Activated naive CD8-positive, alpha-beta T cell (primary cell): ENCODE data around the gene KAT7.
A peak's percentile ranks its signal among the peaks of the same experiment; 100 is the strongest.

Experiments used
- H3K27ac Mint-ChIP-seq: one replicate; pipeline ENCODE4 v1.8.0; 2021; ENCODE audit warnings: mixed read lengths
- H3K27me3 Mint-ChIP-seq: one replicate; pipeline ENCODE4 v1.8.0; 2021; ENCODE audit warnings: mixed read lengths
- H3K36me3 Mint-ChIP-seq: one replicate; pipeline ENCODE4 v1.8.0; 2021; ENCODE audit warnings: mixed read lengths
- H3K4me1 Mint-ChIP-seq: one replicate; pipeline ENCODE4 v1.8.0; 2021; ENCODE audit warnings: low read depth, mixed read lengths
- H3K4me3 Mint-ChIP-seq: one replicate; pipeline ENCODE4 v1.8.0; 2021; ENCODE audit warnings: mild to moderate bottlenecking, mixed read lengths
- H3K9me3 Mint-ChIP-seq: one replicate; pipeline ENCODE4 v1.8.0; 2021; ENCODE audit warnings: low read depth, mixed read lengths

The KAT7 gene

DNA sequence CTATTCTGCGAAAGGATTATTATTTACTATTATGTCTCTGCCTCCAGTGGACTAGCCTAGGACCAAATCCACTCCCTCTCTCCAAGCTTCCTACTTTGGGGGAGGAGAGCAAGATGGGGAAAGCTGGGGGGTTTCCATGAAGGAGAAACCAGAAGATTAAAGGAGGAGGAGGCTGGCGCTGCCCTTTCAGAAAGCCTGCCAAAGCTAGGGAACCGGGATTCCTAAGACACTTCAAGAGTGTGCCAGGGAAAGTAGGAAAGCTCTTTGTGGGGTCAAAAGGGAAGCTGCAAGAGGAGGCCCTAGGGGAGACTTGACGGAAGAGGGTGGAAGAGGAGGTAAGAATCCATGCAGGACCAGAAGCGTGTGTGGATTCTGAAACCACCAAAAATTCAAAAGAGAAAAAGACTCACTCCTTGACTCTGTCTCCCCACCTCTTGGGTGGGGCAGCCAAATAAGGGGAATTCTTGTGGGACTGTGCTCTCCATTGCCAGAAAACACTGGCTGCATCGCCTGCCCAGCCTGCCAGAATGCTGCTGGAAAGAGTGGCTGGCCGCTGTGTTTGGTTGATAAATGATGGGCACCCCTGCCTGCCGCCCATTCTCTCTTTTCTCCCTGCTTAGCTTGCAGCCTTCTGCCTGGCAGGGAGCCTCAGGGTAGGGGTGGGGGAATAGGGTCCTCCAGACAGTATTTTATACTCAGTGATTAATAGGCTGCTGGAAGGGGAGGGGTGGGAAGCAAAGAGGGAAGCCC lies 11.8 kb upstream of the KAT7 start:
- no peak overlapping the region for H3K4me3 Mint-ChIP-seq
- no peaks in the 10 kb centered on the region for H3K9me3 Mint-ChIP-seq
- H3K27me3 Mint-ChIP-seq = no peaks in the 10 kb centered on the region
- H3K4me1 Mint-ChIP-seq = no peaks in the 10 kb centered on the region
- no peak overlapping the region for H3K27ac Mint-ChIP-seq
- no peaks in the 10 kb centered on the region for H3K36me3 Mint-ChIP-seq

- Mint-ChIP-seq H3K9me3 (no peaks in the 10 kb centered on the region), H3K27ac (no peak overlapping the region), H3K36me3 (no peaks in the 10 kb centered on the region), H3K27me3 (no peaks in the 10 kb centered on the region), H3K4me1 (no peaks in the 10 kb centered on the region), H3K4me3 (no peak overlapping the region)
These were observed 10.9 kb upstream of the KAT7 start for GRCh38 chr17:49777563-49777962.

DNA sequence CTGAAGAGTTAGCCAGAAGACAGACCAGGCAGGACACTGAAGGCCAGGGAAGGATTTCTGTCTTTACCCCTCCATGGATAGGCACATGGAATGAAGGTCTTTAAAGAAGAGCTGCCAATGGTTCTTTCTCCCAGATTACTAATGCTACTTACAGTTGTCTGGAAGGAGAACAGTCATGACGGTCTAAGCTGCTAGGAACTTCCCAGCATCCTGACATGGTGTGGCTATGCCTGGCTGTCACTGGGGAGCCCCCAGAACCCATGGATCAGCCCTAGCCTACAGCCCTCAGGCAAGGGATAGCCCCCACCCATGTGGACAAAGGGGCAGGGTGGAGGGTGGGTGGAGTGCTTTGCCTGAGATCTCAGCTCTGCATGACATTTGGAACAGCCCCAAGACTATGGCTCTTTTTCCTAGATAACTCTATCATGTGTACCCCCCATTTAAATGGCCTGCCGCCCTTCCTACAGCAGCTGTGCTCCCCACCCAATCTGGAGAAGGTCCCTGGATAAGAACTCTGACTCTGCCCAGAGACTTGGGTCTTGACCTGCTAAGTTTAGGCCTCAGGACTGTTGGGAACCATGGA lies 9.2 kb upstream of the KAT7 start:
- no peaks in the 10 kb centered on the region for H3K27me3 Mint-ChIP-seq
- no peaks in the 10 kb centered on the region for H3K4me1 Mint-ChIP-seq
- H3K36me3 Mint-ChIP-seq = peaks cover 2% of the 10 kb centered on the region
- H3K4me3 Mint-ChIP-seq = no peak overlapping the region
- no peaks in the 10 kb centered on the region for H3K9me3 Mint-ChIP-seq
- H3K27ac Mint-ChIP-seq = no peak overlapping the region

DNA sequence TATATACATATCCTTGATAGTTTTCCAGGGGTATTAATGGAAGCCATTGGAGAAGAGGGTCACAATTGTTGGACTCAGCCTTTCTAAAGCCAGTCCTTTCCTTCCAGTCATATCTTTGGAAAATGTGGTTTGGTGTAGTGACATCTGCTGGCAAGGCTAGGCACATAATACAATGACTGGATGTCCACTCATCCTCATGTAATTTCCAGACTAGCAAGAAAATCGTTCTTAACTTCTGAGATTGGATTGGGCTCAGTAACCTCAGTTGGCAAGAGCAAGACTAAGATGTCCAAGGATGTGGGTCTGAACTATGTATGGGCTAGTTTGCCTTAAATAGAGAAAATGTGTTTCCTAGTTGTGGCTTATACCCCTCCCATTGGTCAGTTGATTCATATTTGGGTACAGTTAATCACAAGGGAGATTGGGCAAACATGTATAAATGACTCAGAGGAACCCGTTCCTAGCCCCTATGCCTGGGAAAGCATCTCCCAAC lies 8.7 kb upstream of the KAT7 start:
- Mint-ChIP-seq H3K9me3 (no peaks in the 10 kb centered on the region), H3K36me3 (peaks cover 2% of the 10 kb centered on the region), H3K4me1 (no peaks in the 10 kb centered on the region), H3K27me3 (no peaks in the 10 kb centered on the region), H3K4me3 (no peak overlapping the region), H3K27ac (no peak overlapping the region)

DNA sequence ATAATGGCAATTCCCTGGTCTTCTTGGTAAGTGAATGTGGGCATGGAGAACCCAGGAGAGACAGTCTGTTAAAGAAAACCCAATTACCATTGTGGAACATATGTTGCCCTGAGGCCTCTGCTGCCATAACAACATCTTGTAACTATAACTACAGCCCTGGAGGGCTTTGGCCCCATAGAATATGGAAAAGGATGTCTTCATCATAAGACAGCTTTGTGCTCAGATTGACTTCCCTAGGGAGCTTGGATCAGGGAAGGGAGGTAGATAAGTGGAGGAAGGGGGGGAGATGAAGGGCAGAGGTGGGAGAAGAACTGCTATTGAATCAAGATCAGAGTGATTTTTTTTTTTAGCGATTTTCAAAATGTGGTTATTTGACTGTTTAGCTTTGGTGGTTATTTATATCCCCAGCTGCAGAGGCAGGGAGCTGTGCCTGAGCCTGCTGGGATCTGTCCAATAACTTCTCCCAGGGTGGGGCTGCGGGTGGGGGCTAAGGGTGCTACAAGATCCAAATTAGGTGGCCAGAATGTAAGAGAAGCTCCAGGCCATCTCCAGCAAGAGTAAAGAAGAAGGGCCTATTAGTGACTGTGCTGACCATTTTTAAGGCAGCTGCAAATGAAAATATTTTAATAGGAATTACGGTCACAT lies 5.3 kb upstream of the KAT7 start:
- Mint-ChIP-seq H3K27ac (no peak overlapping the region), H3K9me3 (no peaks in the 10 kb centered on the region), H3K4me3 (no peak overlapping the region), H3K27me3 (no peaks in the 10 kb centered on the region), H3K36me3 (peaks cover 5% of the 10 kb centered on the region), H3K4me1 (peaks cover 15% of the 10 kb centered on the region)

GRCh38 chr17:49783791-49784190 lies 4.7 kb upstream of the KAT7 start:
- H3K4me1 Mint-ChIP-seq = peaks cover 16% of the 10 kb centered on the region
- no peaks in the 10 kb centered on the region for H3K27me3 Mint-ChIP-seq
- H3K4me3 Mint-ChIP-seq = no peak overlapping the region
- H3K36me3 Mint-ChIP-seq = peaks cover 5% of the 10 kb centered on the region
- H3K27ac Mint-ChIP-seq = no peak overlapping the region
- H3K9me3 Mint-ChIP-seq = no peaks in the 10 kb centered on the region

DNA sequence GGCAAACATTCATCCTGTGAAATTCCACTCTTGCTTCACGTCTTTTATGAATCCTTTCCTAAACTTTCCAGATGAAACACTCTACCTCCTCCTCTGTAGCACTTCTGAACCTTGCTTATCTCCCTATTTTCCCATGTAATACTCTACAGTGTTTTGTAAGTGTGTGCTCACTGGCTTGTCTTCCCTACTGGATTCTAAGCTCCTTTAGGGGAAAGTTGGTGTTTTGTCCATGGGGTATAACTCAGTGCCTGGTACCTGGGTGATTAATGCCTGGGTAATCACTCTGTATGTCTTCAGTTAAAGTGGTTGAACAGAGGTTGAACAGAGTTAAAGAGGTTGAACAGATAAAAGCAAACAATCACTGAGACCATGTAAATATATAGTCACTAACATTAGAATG lies 3.8 kb upstream of the KAT7 start:
- peaks cover 5% of the 10 kb centered on the region for H3K36me3 Mint-ChIP-seq
- H3K27ac Mint-ChIP-seq = no peak overlapping the region
- H3K27me3 Mint-ChIP-seq = no peaks in the 10 kb centered on the region
- H3K9me3 Mint-ChIP-seq = no peaks in the 10 kb centered on the region
- peaks cover 22% of the 10 kb centered on the region for H3K4me1 Mint-ChIP-seq
- H3K4me3 Mint-ChIP-seq = no peak overlapping the region

DNA sequence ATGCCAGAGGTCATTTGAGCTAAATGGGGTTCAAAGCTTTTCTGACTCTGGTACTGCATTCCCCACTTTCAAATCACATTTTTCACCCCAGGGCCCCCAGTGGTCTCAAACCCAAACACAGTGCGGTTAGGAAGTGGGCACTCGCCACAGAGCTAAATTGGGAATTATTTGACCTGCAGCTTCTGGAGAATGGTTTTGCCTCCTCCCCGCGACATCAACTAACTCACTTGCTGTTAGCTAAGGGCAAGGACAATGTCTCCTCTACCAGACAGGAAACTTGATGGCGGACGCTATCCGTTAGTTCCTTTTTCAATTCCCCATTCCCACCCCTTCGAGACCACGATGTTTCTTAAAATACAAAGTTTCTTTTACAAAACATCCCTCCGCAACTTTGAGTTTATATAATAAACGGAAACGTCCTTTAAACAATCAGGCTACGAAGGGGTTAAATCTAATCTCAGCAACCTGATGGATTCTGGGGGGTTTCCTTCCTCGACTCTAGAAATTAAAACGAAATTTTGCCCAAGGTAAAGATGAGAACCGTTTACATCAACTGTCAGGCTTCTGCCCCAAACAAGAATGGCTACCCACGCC lies 500 bp upstream of the KAT7 start:
- peaks cover 3% of the 10 kb centered on the region for H3K36me3 Mint-ChIP-seq
- peak overlapping the region; percentile 92 for H3K27ac Mint-ChIP-seq
- peaks cover 54% of the 10 kb centered on the region for H3K4me1 Mint-ChIP-seq
- no peaks in the 10 kb centered on the region for H3K27me3 Mint-ChIP-seq
- H3K9me3 Mint-ChIP-seq = no peaks in the 10 kb centered on the region
- peak overlapping the region; percentile 92 for H3K4me3 Mint-ChIP-seq

DNA sequence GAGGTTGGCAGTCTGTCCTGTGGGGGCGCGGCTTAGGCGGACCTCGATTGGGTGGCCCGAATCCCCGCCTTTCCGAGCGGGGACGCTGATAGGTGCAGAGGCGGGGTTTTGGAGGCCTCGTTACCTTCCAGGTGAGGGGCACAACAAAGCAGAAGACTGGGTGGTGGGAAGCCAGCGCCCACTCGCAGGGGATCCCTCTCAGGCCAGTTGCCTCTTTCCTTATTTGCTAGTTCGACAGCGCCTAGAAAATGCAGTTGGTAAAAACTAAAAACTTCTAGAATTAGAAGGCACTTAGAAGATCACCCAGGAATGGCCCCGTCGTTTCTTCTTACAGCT lies 730 bp downstream of the KAT7 start:
- Mint-ChIP-seq H3K9me3 (no peaks in the 10 kb centered on the region), H3K27me3 (no peaks in the 10 kb centered on the region), H3K4me1 (peaks cover 65% of the 10 kb centered on the region), H3K4me3 (peak overlapping the region; percentile 92), H3K36me3 (peaks cover 5% of the 10 kb centered on the region), H3K27ac (peak overlapping the region; percentile 92)

- H3K27ac Mint-ChIP-seq = no peak overlapping the region
These were observed 4.8 kb downstream of the KAT7 start for GRCh38 chr17:49793309-49793708.

DNA sequence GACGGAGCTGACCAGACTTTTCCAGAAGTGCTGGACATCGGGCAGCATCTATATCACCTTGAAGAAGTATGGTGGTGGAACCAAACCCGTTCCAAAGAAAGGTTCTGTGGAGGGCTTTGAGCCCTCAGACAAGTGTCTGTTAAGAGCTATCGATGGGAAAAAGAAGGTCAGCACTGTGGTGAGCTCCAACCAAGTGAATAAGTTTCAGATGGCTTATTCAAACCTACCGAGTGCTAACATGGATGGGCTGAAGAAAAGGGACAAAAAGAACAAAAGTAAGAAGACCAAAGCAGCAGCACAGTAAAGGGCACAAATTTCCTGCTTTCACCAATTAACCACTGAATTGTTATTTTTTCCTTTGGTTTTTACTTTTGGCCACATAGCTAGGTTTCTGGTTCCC lies 6.9 kb downstream of the KAT7 start:
- Mint-ChIP-seq H3K9me3 (no peaks in the 10 kb centered on the region), H3K27me3 (no peaks in the 10 kb centered on the region), H3K4me1 (peaks cover 77% of the 10 kb centered on the region), H3K27ac (peak overlapping the region; percentile 73), H3K4me3 (no peak overlapping the region), H3K36me3 (peaks cover 16% of the 10 kb centered on the region)

More at GRCh38 chr17:49793309-49793708, 4.8 kb downstream of the KAT7 start:
- H3K36me3 Mint-ChIP-seq = peaks cover 10% of the 10 kb centered on the region
- H3K27me3 Mint-ChIP-seq = no peaks in the 10 kb centered on the region
- H3K4me3 Mint-ChIP-seq = no peak overlapping the region
- H3K4me1 Mint-ChIP-seq = peaks cover 79% of the 10 kb centered on the region
- no peaks in the 10 kb centered on the region for H3K9me3 Mint-ChIP-seq

DNA sequence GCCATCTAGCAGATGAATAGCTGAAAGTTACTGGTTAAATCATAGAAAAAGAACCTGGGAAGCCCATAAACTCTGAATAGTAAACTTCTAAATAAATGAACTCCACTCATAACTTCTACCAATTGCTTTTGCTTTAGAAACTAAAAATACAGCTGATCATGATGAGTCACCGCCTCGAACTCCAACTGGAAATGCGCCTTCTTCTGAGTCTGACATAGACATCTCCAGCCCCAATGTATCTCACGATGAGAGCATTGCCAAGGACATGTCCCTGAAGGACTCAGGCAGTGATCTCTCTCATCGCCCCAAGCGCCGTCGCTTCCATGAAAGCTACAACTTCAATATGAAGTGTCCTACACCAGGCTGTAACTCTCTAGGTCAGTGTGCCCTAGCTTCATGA lies 9.7 kb downstream of the KAT7 start:
- peak overlapping the region; percentile 41 for H3K27ac Mint-ChIP-seq
- peaks cover 20% of the 10 kb centered on the region for H3K36me3 Mint-ChIP-seq
- H3K9me3 Mint-ChIP-seq = no peaks in the 10 kb centered on the region
- H3K4me1 Mint-ChIP-seq = peaks cover 57% of the 10 kb centered on the region
- no peaks in the 10 kb centered on the region for H3K27me3 Mint-ChIP-seq
- H3K4me3 Mint-ChIP-seq = peak overlapping the region; percentile 19

GRCh38 chr17:49798738-49799137 lies 10.3 kb downstream of the KAT7 start:
- peak overlapping the region; percentile 41 for H3K27ac Mint-ChIP-seq
- H3K4me3 Mint-ChIP-seq = peak overlapping the region; percentile 19
- peaks cover 19% of the 10 kb centered on the region for H3K36me3 Mint-ChIP-seq
- peaks cover 51% of the 10 kb centered on the region for H3K4me1 Mint-ChIP-seq
- no peaks in the 10 kb centered on the region for H3K9me3 Mint-ChIP-seq
- H3K27me3 Mint-ChIP-seq = no peaks in the 10 kb centered on the region

GRCh38 chr17:49809056-49809455 lies 20.6 kb downstream of the KAT7 start:
- Mint-ChIP-seq H3K36me3 (peaks cover 4% of the 10 kb centered on the region), H3K4me3 (no peak overlapping the region), H3K27ac (peak overlapping the region; percentile 31), H3K27me3 (no peaks in the 10 kb centered on the region), H3K9me3 (no peaks in the 10 kb centered on the region), H3K4me1 (peaks cover 41% of the 10 kb centered on the region)
